Measurements from ENCODE around the gene CCDC92. TPM values are rescaled to one million over a fixed set of nuclear protein-coding genes. Genes with fewer than 3 reads are reported as not detected.
A peak's percentile ranks its signal among the peaks of the same experiment; 100 is the strongest.

Gene CCDC92
- total RNA-seq, 4 donors from 2014 or later, result 6.5 to 17.1 (median 10.6) TPM

GRCh38 chr12:123983822-123984485 lies 11.3 kb upstream of the CCDC92 start:
- no peak for DNase-seq (ENCODE audit: low spot score in 2 of 2)
- TF ChIP-seq POLR2AphosphoS5 (IDR thresholded peaks at IDR 0.05), result no peak
- no peak for TF ChIP-seq EP300 (IDR thresholded peaks at IDR 0.05)
- peak in 1 of 2 donors; percentile 45 for TF ChIP-seq CTCF (IDR thresholded peaks at IDR 0.05)
- no peak for TF ChIP-seq POLR2A (IDR thresholded peaks at IDR 0.05)
- Histone ChIP-seq H3K4me3 (no peak overlapping the region), H3K27ac (no peak overlapping the region), H3K9me3 (no peaks in the 10 kb centered on the region), H3K36me3 (peaks cover 24% of the 10 kb centered on the region), H3K4me1 (no peaks in the 10 kb centered on the region), H3K27me3 (no peaks in the 10 kb centered on the region)
- 64% methylated on average over 7 of the region's 7 CpGs for WGBS

GRCh38 chr12:123982269-123982668 lies 9.6 kb upstream of the CCDC92 start:
- no peaks in the 10 kb centered on the region for H3K9me3 ChIP-seq
- TF ChIP-seq CTCF (IDR thresholded peaks at IDR 0.05) (no peak), EP300 (IDR thresholded peaks at IDR 0.05) (no peak), POLR2A (IDR thresholded peaks at IDR 0.05) (no peak), POLR2AphosphoS5 (IDR thresholded peaks at IDR 0.05) (no peak)
- DNase-seq (ENCODE audit: low spot score in 2 of 2), result no peak
- no peaks in the 10 kb centered on the region for H3K4me1 ChIP-seq
- peaks cover 13% of the 10 kb centered on the region for H3K36me3 ChIP-seq
- no peaks in the 10 kb centered on the region for H3K27me3 ChIP-seq
- no peak overlapping the region for H3K27ac ChIP-seq
- no peak overlapping the region for H3K4me3 ChIP-seq
- 94% methylated on average over 7 of the region's 7 CpGs for WGBS

- Histone ChIP-seq H3K9me3 (no peaks in the 10 kb centered on the region), H3K27ac (no peak overlapping the region), H3K4me1 (peaks cover 4% of the 10 kb centered on the region), H3K36me3 (peaks cover 13% of the 10 kb centered on the region), H3K4me3 (no peak overlapping the region), H3K27me3 (no peaks in the 10 kb centered on the region)
- DNase-seq (ENCODE audit: low spot score in 2 of 2), result no peak
- 89% methylated on average over 6 of the region's 6 CpGs for WGBS
- TF ChIP-seq CTCF (IDR thresholded peaks at IDR 0.05) (no peak), EP300 (IDR thresholded peaks at IDR 0.05) (no peak), POLR2AphosphoS5 (IDR thresholded peaks at IDR 0.05) (no peak), POLR2A (IDR thresholded peaks at IDR 0.05) (no peak)
These were observed 6.9 kb upstream of the CCDC92 start for GRCh38 chr12:123979566-123979965.

DNA sequence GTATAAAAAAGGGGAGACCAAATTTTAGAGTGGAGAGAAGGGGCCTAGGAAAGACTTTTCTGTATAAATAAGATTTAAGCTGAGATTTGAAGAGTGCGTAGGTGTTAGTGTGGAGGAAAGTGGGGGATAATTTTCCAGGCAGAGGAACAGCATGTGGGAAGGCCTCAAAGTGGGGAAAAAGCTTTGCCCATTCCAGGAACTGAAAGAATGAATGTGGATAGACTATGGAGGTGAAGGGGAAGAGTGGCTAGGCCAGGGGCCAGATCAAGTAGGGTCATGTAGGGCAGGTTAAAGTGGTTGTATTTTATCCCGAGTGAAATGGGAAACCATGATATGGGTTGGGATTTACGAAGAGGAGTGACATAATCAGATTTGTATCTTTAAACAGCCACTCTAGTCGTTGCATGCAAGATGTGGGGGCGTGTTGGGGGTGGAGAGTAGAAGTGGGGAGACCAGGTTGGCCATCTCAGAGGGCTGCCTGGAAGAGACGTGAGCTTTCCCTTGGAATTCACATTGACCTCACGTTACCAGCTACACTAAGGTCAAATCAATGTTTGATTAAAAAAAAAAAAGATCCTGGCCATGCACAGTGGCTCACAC lies 3.7 kb upstream of the CCDC92 start:
- Histone ChIP-seq H3K9me3 (no peaks in the 10 kb centered on the region), H3K4me1 (peaks cover 23% of the 10 kb centered on the region), H3K27ac (no peak overlapping the region), H3K4me3 (no peak overlapping the region), H3K36me3 (peaks cover 3% of the 10 kb centered on the region), H3K27me3 (no peaks in the 10 kb centered on the region)
- no peak for DNase-seq (ENCODE audit: low spot score in 2 of 2)
- WGBS, result 89% methylated on average over 7 of the region's 7 CpGs
- TF ChIP-seq POLR2A (IDR thresholded peaks at IDR 0.05) (no peak), EP300 (IDR thresholded peaks at IDR 0.05) (no peak), POLR2AphosphoS5 (IDR thresholded peaks at IDR 0.05) (no peak), CTCF (IDR thresholded peaks at IDR 0.05) (no peak)

- Histone ChIP-seq H3K9me3 (no peaks in the 10 kb centered on the region), H3K36me3 (peaks cover 3% of the 10 kb centered on the region), H3K27ac (peak overlapping the region; percentile 94), H3K4me1 (peaks cover 28% of the 10 kb centered on the region), H3K27me3 (no peaks in the 10 kb centered on the region), H3K4me3 (peak overlapping the region; percentile 97)
- 1% methylated on average over 48 of the region's 69 CpGs for WGBS
- peak; percentile 76 to 82 for DNase-seq (ENCODE audit: low spot score in 2 of 2)
- TF ChIP-seq POLR2A (IDR thresholded peaks at IDR 0.05) (no peak), CTCF (IDR thresholded peaks at IDR 0.05) (no peak), POLR2AphosphoS5 (IDR thresholded peaks at IDR 0.05) (no peak), EP300 (IDR thresholded peaks at IDR 0.05) (no peak)
These were observed 1.1 kb upstream of the CCDC92 start for GRCh38 chr12:123973552-123974341.

Measured in suprapubic skin (tissue), 4 donors.